GM21717 (cell line): Measurements from ENCODE around the gene VWDE.

Source experiments
- ATAC-seq: cut with Tn5 transposase; IDR thresholded peaks from one replicate; pipeline ENCODE4 v1.9.1; 2021; ENCODE audit warnings: mild to moderate bottlenecking, moderate library complexity; ENCODE audit not compliant: unreplicated experiment

VWDE gene

GRCh38 chr7:12328888-12329770 is 74.5 kb downstream of the VWDE start:
- ATAC-seq = no peak

DNA sequence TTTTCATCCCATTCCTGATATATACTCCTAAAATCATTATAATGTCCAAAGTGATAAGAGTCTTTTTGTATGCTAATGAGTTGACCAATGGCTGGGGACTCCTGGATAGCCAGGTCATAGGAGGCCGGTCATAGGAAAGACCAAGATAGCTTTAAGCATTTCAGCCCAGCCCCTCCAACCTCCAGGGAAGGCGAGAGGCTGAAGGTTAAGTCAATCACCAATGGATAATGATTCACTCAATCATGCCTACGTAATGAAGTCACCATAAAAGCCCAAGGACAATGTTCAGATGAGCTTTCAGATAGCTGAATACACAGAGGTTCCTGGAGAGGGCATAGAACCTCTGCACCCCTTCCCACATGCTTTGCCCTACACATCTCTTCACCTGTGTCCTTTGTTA is 75.7 kb downstream of the VWDE start:
- ATAC-seq = no peak

GRCh38 chr7:12325646-12326045 is 78.0 kb downstream of the VWDE start:
- no peak for ATAC-seq

GRCh38 chr7:12323415-12323814 is 80.2 kb downstream of the VWDE start:
- no peak for ATAC-seq

- peak; percentile 84 for ATAC-seq
Measured at GRCh38 chr7:12322903-12323300, 80.8 kb downstream of the VWDE start.

DNA sequence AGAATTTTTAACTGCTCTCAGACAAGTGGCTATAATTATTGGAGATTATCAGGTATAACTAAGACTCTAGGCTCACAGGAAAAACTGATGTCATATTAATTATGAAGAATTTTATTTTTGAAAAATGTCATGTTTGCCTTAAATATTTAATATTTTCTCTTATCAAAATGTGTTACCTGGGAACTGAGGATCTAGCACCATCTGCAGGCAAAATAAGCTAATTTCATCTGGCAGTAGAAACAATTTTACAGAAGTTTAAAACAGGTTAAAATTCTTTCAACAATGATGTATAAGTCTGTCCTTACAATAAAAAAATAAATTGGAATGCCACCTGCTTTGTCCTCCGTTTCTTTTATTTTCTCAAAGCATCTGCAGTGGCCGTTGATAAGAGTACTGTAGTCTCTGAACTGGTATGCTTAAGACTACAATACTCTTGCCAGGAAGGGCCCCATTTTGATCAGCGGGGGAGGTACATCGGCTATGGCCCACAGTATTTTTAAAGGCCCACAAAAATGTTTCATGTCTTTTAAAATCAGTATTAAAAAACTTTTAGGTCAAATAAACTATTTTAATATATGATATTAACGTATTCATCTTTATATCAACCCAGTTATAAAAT is 81.3 kb downstream of the VWDE start:
- no peak for ATAC-seq

DNA sequence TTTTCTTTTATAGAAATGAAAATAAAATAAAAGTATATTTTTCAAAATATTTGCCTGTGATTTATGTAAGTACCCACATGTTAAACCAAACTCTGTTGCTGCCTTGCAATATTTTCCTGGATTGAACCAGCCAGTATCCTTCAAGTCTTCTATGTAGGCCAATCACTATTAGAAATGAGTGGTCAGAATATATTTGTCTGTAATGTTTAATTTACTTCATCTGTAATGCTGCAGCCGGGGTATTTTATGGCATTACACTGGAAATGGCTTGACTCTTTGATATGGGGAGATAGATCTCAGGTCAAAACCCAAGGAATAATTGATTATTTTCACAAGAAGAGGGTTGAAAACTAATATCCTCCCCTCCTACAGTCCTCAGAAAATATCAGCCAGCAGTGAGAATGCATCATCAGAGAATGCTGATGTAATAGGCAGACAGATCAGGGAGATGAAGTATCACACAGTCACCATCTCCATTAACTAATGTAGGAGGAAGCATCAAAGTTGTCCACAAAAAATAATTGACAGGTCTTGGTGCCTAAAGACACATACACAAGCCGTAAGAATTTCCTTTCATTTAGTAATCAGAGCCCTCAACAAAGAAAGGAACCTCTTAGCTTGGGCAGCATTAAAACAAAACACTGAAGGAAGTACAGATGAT is 82.5 kb downstream of the VWDE start:
- ATAC-seq = no peak

DNA sequence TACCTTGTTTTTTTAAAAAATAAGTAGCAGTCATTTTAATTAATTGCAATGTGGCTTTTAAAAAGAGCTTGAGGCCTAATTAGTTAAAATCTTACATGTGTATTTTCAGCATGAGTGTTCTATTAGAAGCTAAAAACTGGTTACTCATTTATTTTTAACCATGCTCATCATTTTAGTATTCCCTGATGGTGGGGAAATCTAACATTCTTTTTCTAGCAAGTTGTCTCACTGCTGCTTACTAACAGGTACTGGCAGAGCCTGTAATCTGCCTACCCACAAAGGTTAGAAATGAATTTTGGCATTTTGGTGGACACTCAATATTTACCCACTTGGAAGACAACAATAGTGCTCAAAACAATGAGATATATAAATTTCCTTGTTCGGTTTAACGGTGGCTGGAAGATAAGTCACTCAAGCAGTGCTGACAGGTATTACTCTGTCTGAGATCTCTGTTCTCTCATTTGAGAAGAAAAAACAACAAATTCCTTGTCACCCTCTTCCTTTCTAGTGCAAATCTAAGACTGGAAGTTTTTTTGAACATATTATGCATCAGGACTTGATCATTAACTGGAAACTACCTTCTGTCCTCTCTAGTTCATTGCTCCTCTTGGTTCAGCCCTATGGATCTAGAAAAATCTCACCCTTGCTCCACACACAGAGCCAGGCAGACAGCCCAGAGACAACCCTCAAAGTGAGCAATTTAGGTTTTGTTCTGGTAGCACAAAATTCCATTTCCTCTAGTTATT is 83.3 kb downstream of the VWDE start:
- no peak for ATAC-seq

DNA sequence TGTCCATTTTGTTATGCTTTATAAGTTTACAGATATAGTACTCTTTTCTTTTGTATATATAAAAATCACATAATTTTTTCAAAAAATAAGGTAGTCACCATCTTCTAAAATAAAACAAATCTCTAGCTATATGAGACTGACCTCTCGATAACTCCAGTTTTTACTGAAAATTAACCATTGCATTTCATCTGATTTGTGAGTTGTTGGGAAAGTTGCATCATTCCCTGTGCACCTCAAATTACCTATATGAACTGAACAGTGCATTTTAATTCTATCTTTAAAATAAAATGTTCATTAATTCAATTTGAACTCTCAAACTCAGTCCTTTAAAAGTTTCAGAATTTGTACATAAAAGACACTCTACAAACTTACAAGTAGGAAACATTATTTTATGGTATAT is 86.0 kb downstream of the VWDE start:
- ATAC-seq = no peak

DNA sequence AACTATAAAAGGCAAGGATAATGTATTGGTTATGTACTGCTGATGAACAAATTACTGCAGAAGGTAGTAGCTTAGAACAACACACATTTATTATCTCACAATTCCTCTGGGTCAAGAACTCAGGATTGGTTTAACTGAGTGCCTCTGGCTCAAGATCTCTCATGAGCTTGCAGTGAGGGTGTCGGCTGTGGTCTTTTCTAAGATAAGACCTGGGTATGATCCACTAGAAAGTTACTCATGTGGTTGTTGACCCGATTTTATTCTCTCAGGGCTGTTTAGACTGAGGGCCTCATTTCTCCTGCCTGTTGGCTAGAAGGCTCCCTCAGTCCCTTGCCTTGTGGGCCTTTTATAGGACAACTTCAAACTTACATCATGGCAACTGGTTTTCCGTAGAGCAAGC is 86.7 kb downstream of the VWDE start:
- no peak for ATAC-seq

DNA sequence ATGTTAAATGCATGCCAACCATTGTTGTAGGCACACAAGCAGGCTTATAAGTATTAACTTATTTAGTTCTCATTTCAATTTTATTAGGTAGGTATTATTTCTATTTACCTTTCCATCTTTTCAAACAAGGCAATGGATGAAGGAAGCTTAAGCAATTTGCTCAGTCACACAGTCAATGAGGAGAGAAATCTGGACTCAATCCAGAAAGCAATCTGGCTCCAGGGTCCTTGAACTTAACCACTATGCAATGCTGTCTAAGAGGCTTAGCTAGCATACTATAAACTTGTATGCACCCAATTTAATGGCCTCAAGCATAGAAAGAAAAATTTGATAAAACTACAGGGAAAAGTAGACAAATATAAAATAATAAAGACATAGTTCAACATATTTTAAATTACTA is 88.6 kb downstream of the VWDE start:
- ATAC-seq = no peak

- ATAC-seq = peak; percentile 85
Measured at GRCh38 chr7:12314199-12314598, 89.5 kb downstream of the VWDE start.

GRCh38 chr7:12305502-12305901 is 98.2 kb downstream of the VWDE start:
- no peak for ATAC-seq

DNA sequence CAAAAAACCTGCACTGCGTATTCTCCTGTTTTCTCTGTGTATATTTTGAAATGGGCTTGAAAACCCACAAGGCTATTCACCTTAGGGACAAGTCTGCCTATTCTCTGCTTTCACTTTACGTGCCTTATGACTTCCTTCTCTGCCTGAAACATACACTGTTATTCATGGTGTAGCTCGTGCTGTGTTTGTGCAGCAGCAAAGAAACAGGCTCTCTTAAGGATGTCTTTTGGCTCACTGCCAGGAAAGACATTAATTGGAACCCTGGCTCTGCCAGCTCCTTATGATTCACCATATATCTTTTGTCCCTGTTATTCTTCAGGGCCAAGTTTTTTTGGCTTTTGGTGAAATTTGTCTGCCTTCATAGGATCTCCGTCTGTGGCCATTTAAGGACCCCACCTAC is 100.2 kb downstream of the VWDE start:
- no peak for ATAC-seq

- ATAC-seq = no peak
Measured at GRCh38 chr7:12303062-12303461, 100.6 kb downstream of the VWDE start.

DNA sequence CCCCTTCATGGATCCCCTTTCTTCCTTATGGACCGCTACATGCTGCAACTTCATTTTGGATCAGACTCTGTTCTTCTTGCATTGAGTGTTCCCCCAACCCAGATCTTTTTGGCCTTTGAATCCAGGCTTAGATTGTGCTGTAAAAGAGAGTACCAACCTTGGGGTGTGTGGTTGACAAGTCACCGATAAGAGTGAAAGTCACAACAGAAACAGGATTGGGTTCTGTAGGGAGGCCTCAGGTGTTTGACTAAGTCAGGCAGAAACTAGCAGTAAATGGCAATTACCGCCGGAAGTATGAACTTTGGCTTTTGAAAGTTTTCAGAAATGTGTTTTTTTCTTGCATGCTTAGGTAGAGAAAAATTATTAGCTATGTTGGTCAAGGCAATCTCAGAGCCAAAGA is 103.2 kb downstream of the VWDE start:
- ATAC-seq = no peak

- no peak for ATAC-seq
Measured at GRCh38 chr7:12299367-12299766, 104.3 kb downstream of the VWDE start.

DNA sequence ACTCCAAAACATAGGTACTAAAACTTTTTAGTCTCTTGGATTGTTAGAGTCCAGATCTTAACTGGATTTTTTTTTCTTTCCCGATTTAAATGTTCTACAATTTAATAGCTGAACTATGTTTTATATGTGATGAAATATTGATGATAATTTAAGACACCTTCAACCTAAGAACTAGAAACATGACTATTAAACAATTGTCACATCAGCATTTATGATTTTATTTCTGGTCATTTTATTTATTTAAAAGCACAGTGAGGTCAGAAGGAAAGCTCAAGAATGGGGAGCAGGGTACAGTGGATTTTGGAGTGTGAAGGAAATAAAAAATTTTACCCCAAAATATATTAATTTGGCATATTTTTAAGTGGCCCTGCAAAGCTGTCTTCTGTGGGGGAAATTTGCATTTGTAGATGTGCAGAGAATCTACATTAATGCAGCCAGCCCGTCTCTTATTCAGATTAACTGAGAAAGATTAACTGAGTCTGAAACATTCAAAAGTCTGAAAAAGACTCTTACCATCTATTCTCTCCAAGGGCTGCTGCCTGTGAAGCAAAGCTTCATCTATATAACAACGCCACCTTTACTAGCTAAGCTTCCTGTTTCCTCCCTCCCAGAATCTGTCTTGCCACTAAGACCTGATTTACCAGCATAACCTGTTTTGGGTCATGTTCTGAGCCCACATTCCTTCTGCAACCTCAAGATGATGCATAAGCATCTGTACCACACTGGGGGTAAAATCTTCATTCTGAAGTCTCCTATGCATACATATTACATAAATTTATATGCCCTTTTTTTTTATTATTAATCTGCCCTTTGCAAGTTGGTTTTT is 106.2 kb downstream of the VWDE start:
- no peak for ATAC-seq

DNA sequence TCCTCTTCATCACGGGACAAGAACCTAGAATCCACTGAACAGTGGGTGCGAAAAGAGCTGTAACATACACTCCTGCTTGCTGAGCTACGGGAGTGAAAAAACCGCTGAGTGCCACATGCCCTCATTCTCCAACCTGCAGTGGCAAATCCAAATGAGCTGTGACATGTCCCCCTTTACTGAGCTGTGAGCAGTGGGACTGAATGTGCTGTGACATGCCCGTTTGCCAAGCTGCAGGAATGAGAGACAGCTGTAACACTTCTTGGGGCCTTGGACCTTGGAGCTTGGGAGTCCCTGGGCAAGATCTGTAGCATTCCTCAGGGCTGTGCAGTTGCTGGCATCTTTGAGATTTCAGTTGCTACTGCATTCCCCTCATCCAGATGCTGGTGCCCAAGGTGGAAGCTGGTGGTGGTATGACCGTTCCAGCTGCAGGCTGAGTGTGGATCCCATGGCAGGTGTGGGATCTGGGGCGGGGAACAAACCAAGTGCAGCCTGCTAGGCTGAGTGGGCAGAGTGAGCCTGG is 107.6 kb downstream of the VWDE start:
- ATAC-seq = no peak

DNA sequence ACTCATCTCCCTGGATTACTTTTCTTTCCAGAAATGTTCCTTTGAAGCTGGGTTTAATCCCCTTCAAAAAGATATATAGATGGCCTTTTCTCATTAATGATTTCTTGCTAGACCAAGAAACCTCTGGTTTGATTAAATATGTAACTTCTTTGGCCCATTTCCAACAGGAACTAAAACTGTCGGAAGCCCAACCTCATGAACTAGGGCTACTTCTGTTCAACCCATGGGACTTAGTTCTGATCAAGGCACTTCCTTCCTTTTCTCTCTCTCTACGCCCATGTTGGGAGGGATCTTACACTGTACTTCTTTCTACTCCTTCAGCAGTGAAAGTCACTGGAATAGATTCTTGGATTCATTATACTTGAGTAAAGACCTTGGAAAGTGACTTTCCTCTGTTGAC is 109.0 kb downstream of the VWDE start:
- ATAC-seq = no peak
